HepG2 (cell line): ENCODE data around the gene TMEM53. TPM values are rescaled to one million over a fixed set of nuclear protein-coding genes. Genes with fewer than 3 reads are reported as not detected.

Experiments
- ATAC-seq: fragments of 200-7000 bp; cut with Tn5 transposase; 3 replicates; pipeline ENCODE4 v1.9.1; 2020; ENCODE audit warnings: mild to moderate bottlenecking, moderate library complexity
- BruUV-seq: library from RNA; stranded (reverse); fragments of 400-500 nt; replicated peaks from 2 replicates; lab custom pipeline; 2021; lab: Mats Ljungman, UMichigan
- CTCF ChIA-PET: fragments of 300-600 bp; formaldehyde crosslinking; extraction: SDS; loops from one replicate; lab custom pipeline; 2021; ENCODE audit warnings: low total read pairs, inconsistent platforms, low intra/inter-chr PET ratio; lab: Yijun Ruan, JAX
- POLR2A ChIA-PET: fragments of 350-600 bp; sonication (Branson Sonifier 250); formaldehyde crosslinking; loops from one replicate; lab custom pipeline; 2020; ENCODE audit warnings: antibody characterized with exemption, inconsistent platforms; lab: Yijun Ruan, JAX
- DNase-seq: peaks from one replicate; pipeline ENCODE4 v3.0.0-alpha.2; 2015; ENCODE audit warnings: low spot score
- FAIRE-seq: peaks from 3 replicates; lab custom pipeline; 2011; peaks lifted over from hg19 to GRCh38; lab: Jason Lieb, UNC
- H2AFZ ChIP-seq: one replicate; pipeline ENCODE4 v1.6.1; 2011; ENCODE audit warnings: low read length, inconsistent platforms
- H3K27ac ChIP-seq: fragments of 300-600 bp; 3 replicates; pipeline ENCODE4 v1.8.0; 2011; ENCODE audit warnings: mixed run types, mild to moderate bottlenecking, mixed read lengths, low read length, inconsistent platforms; ENCODE audit not compliant: insufficient read depth; ENCODE audit errors: extremely low read length
- H3K27me3 ChIP-seq, 2 experiments: fragments of 200-600 bp in 1 of 2; 2 replicates in 1 of 2; 3 replicates in 1 of 2; pipeline versions ENCODE4 v1.6.0 to v1.8.0; 2011; ENCODE audit warnings: low read length in 2 of 2, mild to moderate bottlenecking in 2 of 2, moderate library complexity in 2 of 2, inconsistent platforms in 1 of 2; ENCODE audit not compliant: insufficient read depth in 2 of 2, control insufficient read depth in 1 of 2
- H3K36me3 ChIP-seq, 2 experiments: fragments of 200-600 bp in 1 of 2; replicated peaks in 1 of 2; 2 replicates in 1 of 2; 3 replicates in 1 of 2; pipeline versions ENCODE4 v1.5.1 to v1.8.0; 2011; ENCODE audit warnings: low read length in 2 of 2, inconsistent platforms in 1 of 2; ENCODE audit not compliant: insufficient read depth in 2 of 2, control insufficient read depth in 1 of 2
- H3K4me1 ChIP-seq: 2 replicates; pipeline ENCODE4 v1.5.1; 2012; ENCODE audit warnings: low read length, inconsistent platforms; ENCODE audit not compliant: insufficient read depth
- H3K4me2 ChIP-seq: 2 replicates; pipeline ENCODE4 v1.6.0; 2011; ENCODE audit warnings: low read depth, low read length, inconsistent platforms
- H3K4me3 ChIP-seq, 3 experiments: fragments of 200-600 bp in 1 of 3; sonication (generic), shearing (Covaris generic) in 1 of 3; replicated peaks in 1 of 3; 2 replicates each; pipeline ENCODE4 v1.5.1; 2011 to 2016; ENCODE audit warnings: low read length in 3 of 3, inconsistent platforms in 2 of 3, low read depth in 2 of 3, mild to moderate bottlenecking in 2 of 3, control low read depth in 1 of 3, mixed read lengths in 1 of 3; ENCODE audit not compliant: insufficient read depth in 1 of 3
- H3K79me2 ChIP-seq: one replicate; pipeline ENCODE4 v1.6.1; 2011; ENCODE audit warnings: low read length, inconsistent platforms; ENCODE audit not compliant: insufficient read depth
- H3K9ac ChIP-seq: 2 replicates; pipeline ENCODE4 v1.6.0; 2011; ENCODE audit warnings: mild to moderate bottlenecking, low read depth, low read length, inconsistent platforms; ENCODE audit not compliant: insufficient read depth
- H3K9me3 ChIP-seq: 2 replicates; pipeline ENCODE4 v1.5.1; 2012; ENCODE audit warnings: mild to moderate bottlenecking, low read length
- H4K20me1 ChIP-seq: 2 replicates; pipeline ENCODE4 v1.6.0; 2011; ENCODE audit warnings: inconsistent platforms, mild to moderate bottlenecking, low read length, moderate library complexity; ENCODE audit not compliant: insufficient read depth
- SIX1 ChIP-seq: sonication (generic); formaldehyde crosslinking; IDR thresholded peaks from 2 replicates; pipeline ENCODE4 v1.4.0; 2020; ENCODE audit warnings: missing genetic modification reagents, borderline replicate concordance
- SRSF4 ChIP-seq: fragments of 200-400 bp; formaldehyde crosslinking; IDR thresholded peaks from one replicate; pipeline ENCODE4 v1.6.1; 2018; ENCODE audit warnings: mild to moderate bottlenecking, low read depth, low read length, moderate library complexity; ENCODE audit not compliant: poor library complexity, severe bottlenecking
- ZHX1 ChIP-seq: sonication (generic); formaldehyde crosslinking; IDR thresholded peaks from 2 replicates; pipeline ENCODE4 v1.8.1; 2022; ENCODE audit warnings: low read depth, mild to moderate bottlenecking, missing genetic modification reagents
- ZNF430 ChIP-seq: sonication (generic); formaldehyde crosslinking; IDR thresholded peaks from 2 replicates; pipeline ENCODE4 v1.9.0; 2021; ENCODE audit warnings: mild to moderate bottlenecking, missing genetic modification reagents
- ZNF574 ChIP-seq: sonication (generic); formaldehyde crosslinking; IDR thresholded peaks from 2 replicates; pipeline ENCODE4 v1.4.0; 2020; ENCODE audit warnings: missing genetic modification reagents
- ZNF629 ChIP-seq: sonication (generic); formaldehyde crosslinking; conservative IDR thresholded peaks from 2 replicates; pipeline ENCODE4 v1.5.0; 2020; ENCODE audit warnings: missing genetic modification reagents
- WGBS: methylation state at CpG from one replicate; pipeline ENCODE4 v1.1.6; 2017; ENCODE audit warnings: low lambda C conversion rate; 5-methylcytosine and 5-hydroxymethylcytosine counted together
- in situ Hi-C: cut with HindIII; loops from 2 replicates; pipeline ENCODE4 v1.10.0; 2017; ENCODE audit warnings: low pct_unique_long_range_greater_than_20kb; ENCODE audit not compliant: extremely low pct_ligation_motif_present
- intact Hi-C: fragments of 100-400 bp; cut with micrococcal nuclease; formaldehyde crosslinking; loops from one replicate; pipeline ENCODE4 v1.10.0; 2022; ENCODE audit not compliant: unreplicated experiment
- polyA plus RNA-seq, 8 experiments: library from polyadenylated mRNA; depleted of rRNA in 3 of 8; stranded (reverse) in 7 of 8; unstranded in 1 of 8; fragments of >200 nt; fragmentation: Illumina TruSeq in 4 of 8; extraction: Trizol in 4 of 8; gene quantifications; 2 replicates each; pipeline versions ENCODE4 v1.2.1 to v1.2.3, GENCODE V29; 2011 to 2016; ENCODE audit warnings: low read depth in 4 of 8, missing spikeins in 1 of 8, mixed read lengths in 1 of 8; ENCODE audit not compliant: insufficient read depth in 1 of 8
- total RNA-seq, 5 experiments: library from RNA; depleted of rRNA; stranded (reverse); fragments of >200 nt; fragmentation: Illumina TruSeq; extraction: Trizol; gene quantifications; 2 replicates each; pipeline ENCODE4 v1.2.3, GENCODE V29; 2016; ENCODE audit warnings: low read depth in 1 of 5
- TF ChIP-seq, protein P1 (sequence below): sonication (generic); formaldehyde crosslinking; IDR thresholded peaks from 2 replicates; pipeline ENCODE4 v1.4.0; 2020; ENCODE audit warnings: missing genetic modification reagents, mild to moderate bottlenecking, borderline replicate concordance

The TMEM53 gene
- total and polyA plus RNA-seq, 2 of the 13 experiments (the other 11 are each of a cell fraction or from before 2014, with no cell fraction given) = 12.6 to 20.2 TPM

GRCh38 chr1:44616284-44616990 lies 57.8 kb downstream of the TMEM53 start:
- ATAC-seq (no peak), DNase-seq (no peak), FAIRE-seq (no peak)
- TF ChIP-seq ZNF574 (CRISPR knock-in tag) (peak; percentile 88), SRSF4 (no peak), ZNF629 (CRISPR knock-in tag) (peak; percentile 69)
- no peak overlapping the region for H3K9ac ChIP-seq
- peaks cover 0 to 25% of the 10 kb centered on the region in 2 experiments; a peak in 2 of 5 replicates for H3K27me3 ChIP-seq
- peaks cover 0 to 7% of the 10 kb centered on the region in 2 experiments; a peak in 2 of 5 replicates for H3K36me3 ChIP-seq
- BruUV-seq = no TSS peak
- POLR2A ChIA-PET = interaction anchor here (1.8 kb wide), 1 partner anchor 15 kb away, joined by 8 read pairs; no protein-coding TSS in a partner anchor
- no peak overlapping the region for H3K27ac ChIP-seq
- in situ Hi-C loops (no loop called here), intact Hi-C loops (no loop called here)
- no peaks in the 10 kb centered on the region for H3K9me3 ChIP-seq
- H3K79me2 ChIP-seq = no peaks in the 10 kb centered on the region
- H3K4me2 ChIP-seq = peak overlapping the region; percentile 48
- CTCF ChIA-PET = no interaction called here
- peaks cover 15% of the 10 kb centered on the region; the same call in 1 of the 2 replicates for H3K4me1 ChIP-seq
- H2AFZ ChIP-seq = no peak overlapping the region
- H3K4me3 ChIP-seq = peak overlapping the region in 1 of 3 experiments; percentile 32; a peak in 1 of 6 replicates
- no peaks in the 10 kb centered on the region for H4K20me1 ChIP-seq
- WGBS = 93% methylated on average over 3 of the region's 4 CpGs

DNA sequence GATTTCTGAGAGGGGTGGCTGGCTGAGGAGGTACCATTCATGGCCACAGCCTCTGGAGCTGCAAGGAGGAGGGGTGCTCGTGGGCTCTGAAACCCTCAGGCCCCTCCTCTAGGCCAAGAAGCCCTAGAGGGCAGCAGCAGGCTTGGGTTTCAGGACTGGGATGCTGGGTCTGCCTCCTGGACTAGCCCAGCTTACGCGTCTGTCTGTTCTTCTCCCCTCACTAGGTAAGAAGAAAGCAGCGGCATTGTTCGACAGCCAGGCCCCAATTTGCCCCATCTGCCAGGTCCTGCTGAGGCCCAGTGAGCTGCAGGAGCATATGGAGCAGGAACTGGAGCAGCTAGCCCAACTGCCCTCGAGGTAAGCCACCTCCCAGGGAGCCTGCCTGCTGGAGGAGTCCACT lies 60.3 kb downstream of the TMEM53 start:
- DNase-seq = no peak
- FAIRE-seq = no peak
- Histone ChIP-seq H3K4me1 (peaks cover 9% of the 10 kb centered on the region; the same call in 1 of the 2 replicates), H2AFZ (no peak overlapping the region), H4K20me1 (peaks cover 3% of the 10 kb centered on the region; the same call in 1 of the 2 replicates), H3K27ac (no peak overlapping the region), H3K79me2 (no peaks in the 10 kb centered on the region), H3K9ac (no peak overlapping the region), H3K4me3 (no peak overlapping the region), H3K27me3 (peaks cover 0 to 25% of the 10 kb centered on the region in 2 experiments; a peak in 2 of 5 replicates), H3K9me3 (no peaks in the 10 kb centered on the region), H3K36me3 (peaks cover 0 to 7% of the 10 kb centered on the region in 2 experiments; a peak in 2 of 5 replicates), H3K4me2 (no peak overlapping the region)
- BruUV-seq = no TSS peak
- WGBS = 61% methylated on average over 5 of the region's 6 CpGs
- POLR2A ChIA-PET = no interaction called here
- in situ Hi-C loops (no loop called here), intact Hi-C loops (no loop called here)
- CTCF ChIA-PET = no interaction called here
- ATAC-seq = no peak
- TF ChIP-seq ZHX1 (CRISPR knock-in tag) = no peak
- TF ChIP-seq ZNF430 (CRISPR knock-in tag) = no peak
- no peak for TF ChIP-seq SIX1 (CRISPR knock-in tag)
- TF ChIP-seq, protein P1, sequence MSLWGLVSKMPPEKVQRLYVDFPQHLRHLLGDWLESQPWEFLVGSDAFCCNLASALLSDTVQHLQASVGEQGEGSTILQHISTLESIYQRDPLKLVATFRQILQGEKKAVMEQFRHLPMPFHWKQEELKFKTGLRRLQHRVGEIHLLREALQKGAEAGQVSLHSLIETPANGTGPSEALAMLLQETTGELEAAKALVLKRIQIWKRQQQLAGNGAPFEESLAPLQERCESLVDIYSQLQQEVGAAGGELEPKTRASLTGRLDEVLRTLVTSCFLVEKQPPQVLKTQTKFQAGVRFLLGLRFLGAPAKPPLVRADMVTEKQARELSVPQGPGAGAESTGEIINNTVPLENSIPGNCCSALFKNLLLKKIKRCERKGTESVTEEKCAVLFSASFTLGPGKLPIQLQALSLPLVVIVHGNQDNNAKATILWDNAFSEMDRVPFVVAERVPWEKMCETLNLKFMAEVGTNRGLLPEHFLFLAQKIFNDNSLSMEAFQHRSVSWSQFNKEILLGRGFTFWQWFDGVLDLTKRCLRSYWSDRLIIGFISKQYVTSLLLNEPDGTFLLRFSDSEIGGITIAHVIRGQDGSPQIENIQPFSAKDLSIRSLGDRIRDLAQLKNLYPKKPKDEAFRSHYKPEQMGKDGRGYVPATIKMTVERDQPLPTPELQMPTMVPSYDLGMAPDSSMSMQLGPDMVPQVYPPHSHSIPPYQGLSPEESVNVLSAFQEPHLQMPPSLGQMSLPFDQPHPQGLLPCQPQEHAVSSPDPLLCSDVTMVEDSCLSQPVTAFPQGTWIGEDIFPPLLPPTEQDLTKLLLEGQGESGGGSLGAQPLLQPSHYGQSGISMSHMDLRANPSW (CRISPR knock-in tag) = no peak
